Vagina (tissue), 2 donors: ENCODE data around the gene KL. TPM values are rescaled to one million over a fixed set of nuclear protein-coding genes. Genes with fewer than 3 reads are reported as not detected.

Experiments used
- DNase-seq, 2 donors: peaks; one replicate each; pipeline ENCODE4 v3.0.0-alpha.2; 2017; ENCODE audit errors: extremely low spot score in 2 of 2
- H3K27ac ChIP-seq: fragments of 200-600 bp; sonication (generic); one replicate; pipeline ENCODE4 v1.5.1; 2019
- H3K27me3 ChIP-seq: fragments of 200-600 bp; sonication (generic); one replicate; pipeline ENCODE4 v1.5.1; 2019
- H3K36me3 ChIP-seq, 2 donors: fragments of 200-600 bp; sonication (generic); one replicate each; pipeline ENCODE4 v1.5.1; 2017 to 2019
- H3K4me1 ChIP-seq: fragments of 200-600 bp; sonication (generic); one replicate; pipeline ENCODE4 v1.5.1; 2019
- H3K4me3 ChIP-seq, 2 donors: fragments of 200-600 bp; sonication (generic); 1 replicate in 1 of 2; 2 replicates in 1 of 2; pipeline ENCODE4 v1.5.1; 2016 to 2019
- H3K9me3 ChIP-seq: fragments of 200-600 bp; sonication (generic); one replicate; pipeline ENCODE4 v1.5.1; 2019
- POLR2A ChIP-seq, 2 donors: fragments of 450-650 bp; IDR thresholded peaks; one replicate each; pipeline ENCODE4 v1.6.1; 2017; ENCODE audit warnings: antibody characterized with exemption in 2 of 2, mild to moderate bottlenecking in 2 of 2, moderate library complexity in 2 of 2
- POLR2AphosphoS5 ChIP-seq, 2 donors: sonication (generic); formaldehyde crosslinking; IDR thresholded peaks; one replicate each; pipeline ENCODE4 v1.9.0; 2017; ENCODE audit warnings: antibody characterized with exemption in 2 of 2, mild to moderate bottlenecking in 2 of 2, low read depth in 1 of 2; ENCODE audit not compliant: insufficient read depth in 1 of 2
- intact Hi-C: fragments of 100-400 bp; cut with DNase I; formaldehyde crosslinking; loops from one replicate; pipeline ENCODE4 v1.15.1; 2023
- total RNA-seq: library from RNA; depleted of rRNA; stranded (reverse); fragments of >200 nt; gene quantifications from one replicate; pipeline ENCODE4 v1.2.3, GENCODE V29; 2016
- TF ChIP-seq, protein P1 (sequence below), 3 experiments: fragments of 450-650 bp in 2 of 3; fragments of 200-600 bp in 1 of 3; sonication (generic) in 1 of 3; IDR thresholded peaks; one replicate each; pipeline ENCODE4 v1.5.1; 2017 to 2019; ENCODE audit warnings: antibody characterized with exemption in 3 of 3, mild to moderate bottlenecking in 2 of 3, moderate library complexity in 2 of 3

The KL gene
- total RNA-seq, 1 donor from 2014 or later, result 1.7 TPM

DNA sequence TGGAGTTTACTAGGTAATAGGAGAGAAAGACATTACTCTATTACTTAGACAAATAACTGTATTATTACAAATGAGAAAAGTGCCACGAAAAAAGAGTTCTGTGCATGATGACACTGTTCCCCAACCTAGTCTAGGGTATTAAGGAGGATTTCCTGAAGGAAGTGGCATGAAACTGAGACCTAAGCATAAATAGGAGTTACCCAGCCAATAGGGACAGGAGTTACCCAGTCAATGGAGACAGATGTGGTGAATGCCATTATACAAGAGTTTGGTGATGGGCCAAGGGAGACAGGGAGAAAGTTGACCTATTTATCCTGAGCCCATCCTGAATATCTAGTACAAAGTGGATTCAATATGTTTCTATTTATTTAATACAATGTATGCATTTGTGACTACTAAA is 65.4 kb downstream of the KL start:
- no peak for TF ChIP-seq POLR2A (IDR thresholded peaks at IDR 0.05)
- no peak for TF ChIP-seq POLR2AphosphoS5 (IDR thresholded peaks at IDR 0.05; ENCODE audit: insufficient read depth in 1 of 2, low read depth in 1 of 2)
- TF ChIP-seq, protein P1, sequence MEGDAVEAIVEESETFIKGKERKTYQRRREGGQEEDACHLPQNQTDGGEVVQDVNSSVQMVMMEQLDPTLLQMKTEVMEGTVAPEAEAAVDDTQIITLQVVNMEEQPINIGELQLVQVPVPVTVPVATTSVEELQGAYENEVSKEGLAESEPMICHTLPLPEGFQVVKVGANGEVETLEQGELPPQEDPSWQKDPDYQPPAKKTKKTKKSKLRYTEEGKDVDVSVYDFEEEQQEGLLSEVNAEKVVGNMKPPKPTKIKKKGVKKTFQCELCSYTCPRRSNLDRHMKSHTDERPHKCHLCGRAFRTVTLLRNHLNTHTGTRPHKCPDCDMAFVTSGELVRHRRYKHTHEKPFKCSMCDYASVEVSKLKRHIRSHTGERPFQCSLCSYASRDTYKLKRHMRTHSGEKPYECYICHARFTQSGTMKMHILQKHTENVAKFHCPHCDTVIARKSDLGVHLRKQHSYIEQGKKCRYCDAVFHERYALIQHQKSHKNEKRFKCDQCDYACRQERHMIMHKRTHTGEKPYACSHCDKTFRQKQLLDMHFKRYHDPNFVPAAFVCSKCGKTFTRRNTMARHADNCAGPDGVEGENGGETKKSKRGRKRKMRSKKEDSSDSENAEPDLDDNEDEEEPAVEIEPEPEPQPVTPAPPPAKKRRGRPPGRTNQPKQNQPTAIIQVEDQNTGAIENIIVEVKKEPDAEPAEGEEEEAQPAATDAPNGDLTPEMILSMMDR (IDR thresholded peaks at IDR 0.05), result no peak
- Histone ChIP-seq H3K27me3 (no peaks in the 10 kb centered on the region), H3K4me3 (no peak overlapping the region), H3K4me1 (no peaks in the 10 kb centered on the region), H3K27ac (no peak overlapping the region), H3K9me3 (no peaks in the 10 kb centered on the region), H3K36me3 (no peaks in the 10 kb centered on the region)
- no peak for DNase-seq
- intact Hi-C loops, result no loop called here

DNA sequence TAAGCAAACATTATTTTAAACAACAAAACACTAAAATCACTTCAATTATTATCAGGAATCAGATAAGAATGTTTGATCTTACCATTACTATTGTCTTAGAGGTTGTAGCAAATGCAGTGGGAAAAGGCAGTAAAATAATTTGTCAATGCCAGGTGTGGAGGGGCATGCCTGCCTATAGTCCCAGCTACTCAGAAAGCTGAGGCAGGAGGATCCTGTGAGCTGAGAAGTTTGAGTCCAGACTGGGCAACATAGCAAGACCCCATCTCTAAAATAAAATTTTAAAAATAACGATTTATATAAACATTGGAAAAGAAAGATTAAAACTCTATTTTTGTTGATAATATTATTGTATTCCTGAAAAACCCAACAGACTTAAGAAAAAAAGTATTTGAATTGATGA is 66.8 kb downstream of the KL start:
- H3K4me3 ChIP-seq, result no peak overlapping the region
- H3K36me3 ChIP-seq, result no peaks in the 10 kb centered on the region
- intact Hi-C loops, result no loop called here
- DNase-seq, result no peak
- H3K9me3 ChIP-seq, result no peaks in the 10 kb centered on the region
- no peaks in the 10 kb centered on the region for H3K4me1 ChIP-seq
- TF ChIP-seq, protein P1 (IDR thresholded peaks at IDR 0.05), result no peak
- TF ChIP-seq POLR2A (IDR thresholded peaks at IDR 0.05) (no peak), POLR2AphosphoS5 (IDR thresholded peaks at IDR 0.05; ENCODE audit: insufficient read depth in 1 of 2, low read depth in 1 of 2) (no peak)
- no peaks in the 10 kb centered on the region for H3K27me3 ChIP-seq
- H3K27ac ChIP-seq, result no peak overlapping the region

DNA sequence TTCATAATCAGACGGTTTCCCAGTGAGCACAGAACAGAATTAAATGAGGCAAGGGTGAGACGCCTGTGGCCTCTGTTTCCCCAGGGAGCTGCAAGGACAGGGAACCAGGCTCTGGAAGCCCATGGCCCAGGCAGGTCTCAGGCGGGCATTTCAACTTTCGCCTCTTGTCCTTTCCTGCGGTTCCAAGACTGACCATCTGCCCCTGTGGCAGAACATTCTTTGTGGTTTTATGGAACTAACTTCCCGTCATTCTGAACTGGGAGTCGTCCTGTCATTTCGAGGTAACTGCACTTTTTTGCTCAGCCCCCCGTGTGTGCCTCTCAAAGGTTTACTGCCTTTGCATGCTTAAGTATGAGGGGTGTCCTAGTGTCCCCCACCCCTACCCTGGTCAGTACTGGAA is 70.9 kb downstream of the KL start:
- DNase-seq, result no peak
- no peaks in the 10 kb centered on the region for H3K36me3 ChIP-seq
- H3K4me3 ChIP-seq, result no peak overlapping the region
- intact Hi-C loops, result no loop called here
- no peaks in the 10 kb centered on the region for H3K27me3 ChIP-seq
- TF ChIP-seq, protein P1 (IDR thresholded peaks at IDR 0.05), result no peak
- no peak for TF ChIP-seq POLR2A (IDR thresholded peaks at IDR 0.05)
- TF ChIP-seq POLR2AphosphoS5 (IDR thresholded peaks at IDR 0.05; ENCODE audit: insufficient read depth in 1 of 2, low read depth in 1 of 2), result no peak
- H3K27ac ChIP-seq, result no peak overlapping the region
- no peaks in the 10 kb centered on the region for H3K4me1 ChIP-seq
- H3K9me3 ChIP-seq, result no peaks in the 10 kb centered on the region

DNA sequence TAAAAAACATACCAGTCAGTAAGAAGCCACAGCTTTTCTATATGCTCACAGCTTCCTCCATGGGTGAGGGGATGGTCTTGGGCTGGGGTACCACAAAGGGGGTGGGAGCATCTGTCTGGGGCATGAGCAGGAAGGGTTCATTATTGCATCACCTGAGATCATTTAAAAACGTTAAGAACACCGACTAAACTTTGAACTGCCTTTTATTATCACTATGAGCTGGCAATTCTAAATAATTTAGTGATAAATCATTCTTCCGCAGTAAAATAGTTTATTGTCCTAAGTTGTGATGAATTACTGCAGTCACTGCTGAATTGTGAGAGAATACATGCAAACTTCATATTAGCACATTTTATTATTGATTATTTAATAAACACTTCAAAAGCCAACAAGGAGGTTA is 71.6 kb downstream of the KL start:
- no peak overlapping the region for H3K27ac ChIP-seq
- no peaks in the 10 kb centered on the region for H3K27me3 ChIP-seq
- H3K4me3 ChIP-seq, result no peak overlapping the region
- H3K4me1 ChIP-seq, result no peaks in the 10 kb centered on the region
- no peaks in the 10 kb centered on the region for H3K9me3 ChIP-seq
- TF ChIP-seq POLR2A (IDR thresholded peaks at IDR 0.05) (no peak), POLR2AphosphoS5 (IDR thresholded peaks at IDR 0.05; ENCODE audit: insufficient read depth in 1 of 2, low read depth in 1 of 2) (no peak)
- TF ChIP-seq, protein P1 (IDR thresholded peaks at IDR 0.05), result no peak
- no peaks in the 10 kb centered on the region for H3K36me3 ChIP-seq
- intact Hi-C loops, result no loop called here
- DNase-seq, result no peak

DNA sequence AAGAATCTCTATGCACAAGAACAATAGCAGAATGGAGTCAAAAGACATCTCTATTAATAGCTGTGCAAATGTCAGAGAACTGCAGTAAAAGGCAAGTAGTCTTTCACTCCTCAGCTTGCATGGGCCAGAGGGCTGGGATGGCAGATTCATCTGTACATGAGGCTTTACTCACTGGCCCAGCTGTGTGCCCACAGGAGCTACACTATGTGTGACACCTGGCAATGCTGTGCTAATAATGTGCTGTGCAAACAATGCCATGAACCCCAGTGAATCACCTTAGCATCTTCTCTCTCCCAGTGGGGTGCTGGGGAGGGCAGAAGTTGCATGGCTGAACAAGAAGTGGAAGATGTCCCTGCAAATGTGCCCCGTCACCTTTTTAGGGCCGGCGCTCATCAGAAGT is 73.1 kb downstream of the KL start:
- intact Hi-C loops, result no loop called here
- Histone ChIP-seq H3K36me3 (no peaks in the 10 kb centered on the region), H3K4me1 (no peaks in the 10 kb centered on the region), H3K27ac (no peak overlapping the region), H3K9me3 (no peaks in the 10 kb centered on the region), H3K4me3 (no peak overlapping the region), H3K27me3 (no peaks in the 10 kb centered on the region)
- DNase-seq, result no peak
- TF ChIP-seq, protein P1 (IDR thresholded peaks at IDR 0.05), result no peak
- TF ChIP-seq POLR2A (IDR thresholded peaks at IDR 0.05), result no peak
- TF ChIP-seq POLR2AphosphoS5 (IDR thresholded peaks at IDR 0.05; ENCODE audit: insufficient read depth in 1 of 2, low read depth in 1 of 2), result no peak
